Hematopoietic multipotent progenitor cell (in vitro differentiated cells): ENCODE data around the gene IRX3. TPM values are rescaled to one million over a fixed set of nuclear protein-coding genes. Genes with fewer than 3 reads are reported as not detected.

Experiments
- DNase-seq, 3 donors: peaks; one replicate each; pipeline ENCODE4 v3.0.0-alpha.2; 2011 to 2015; ENCODE audit warnings: low read depth in 2 of 3, low spot score in 2 of 3
- total RNA-seq: library from RNA; depleted of rRNA; stranded (reverse); fragments of >200 nt; gene quantifications from one replicate; pipeline ENCODE4 v1.2.3, GENCODE V29; 2012

The IRX3 gene
- total RNA-seq, result under 0.01 TPM

DNA sequence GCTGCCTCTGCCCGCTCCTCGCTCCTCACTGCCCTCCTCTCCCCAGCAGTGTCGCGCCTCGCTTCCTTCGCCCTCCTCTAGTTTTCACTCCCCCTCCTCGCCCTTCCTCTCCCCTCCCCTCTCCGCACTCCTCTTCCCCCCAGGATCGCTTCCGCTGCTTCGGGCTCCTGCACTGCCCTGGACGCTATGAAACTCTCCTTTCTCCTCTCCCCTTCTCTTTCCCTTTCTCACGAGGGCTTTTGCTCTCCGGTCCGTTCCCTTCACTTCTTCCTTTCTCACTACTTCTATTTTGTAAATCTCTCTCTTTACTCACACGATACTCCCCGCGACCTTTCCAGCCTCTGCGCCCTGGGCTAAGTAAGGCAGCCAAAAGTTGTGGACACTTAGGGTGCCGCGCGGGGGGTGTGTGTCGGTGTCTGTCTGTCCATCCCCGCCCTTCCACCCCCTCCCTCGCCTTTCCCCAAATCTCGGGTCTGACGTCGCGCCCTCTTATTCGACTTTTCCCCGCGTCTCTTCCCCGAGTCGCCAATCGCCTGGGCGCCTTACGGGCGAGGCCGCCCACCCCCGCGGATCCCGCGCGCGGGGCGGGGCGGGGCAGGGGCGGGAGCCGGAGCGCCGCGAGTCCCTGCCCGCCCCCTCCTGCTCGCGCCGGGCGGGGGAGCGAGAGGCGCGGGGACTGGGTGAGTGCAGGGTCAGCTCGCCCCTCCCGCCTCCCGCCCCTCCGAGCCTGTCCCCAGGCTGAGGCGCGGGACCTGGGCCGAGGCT, at the start of gene IRX3:
Gene IRX3, minus strand, starts transcription at position 422 of the 765 bp plus-strand sequence. CDS start 737 bp downstream, outside the sequence.
- DNase-seq, result peak in 1 of 3 donors; percentile 29

DNA sequence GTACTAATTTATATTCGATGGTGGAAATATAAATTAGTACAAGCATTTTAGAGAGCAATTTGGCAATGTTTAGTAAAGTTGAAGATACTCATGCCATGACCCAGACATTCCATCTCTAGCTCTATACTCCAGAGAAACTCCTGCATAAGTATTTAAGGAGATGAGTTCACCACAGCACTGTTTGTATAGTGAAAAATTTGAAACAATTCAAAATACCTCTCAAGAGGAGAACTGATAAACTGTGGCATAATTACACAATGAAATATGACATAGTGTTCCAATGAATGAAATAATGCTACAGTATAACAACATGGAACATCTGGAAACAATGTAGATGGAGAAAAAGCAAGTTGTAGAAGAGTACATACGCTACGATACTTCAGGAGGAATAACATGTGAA, 48.6 kb upstream of the IRX3 start:
- DNase-seq, result no peak

DNA sequence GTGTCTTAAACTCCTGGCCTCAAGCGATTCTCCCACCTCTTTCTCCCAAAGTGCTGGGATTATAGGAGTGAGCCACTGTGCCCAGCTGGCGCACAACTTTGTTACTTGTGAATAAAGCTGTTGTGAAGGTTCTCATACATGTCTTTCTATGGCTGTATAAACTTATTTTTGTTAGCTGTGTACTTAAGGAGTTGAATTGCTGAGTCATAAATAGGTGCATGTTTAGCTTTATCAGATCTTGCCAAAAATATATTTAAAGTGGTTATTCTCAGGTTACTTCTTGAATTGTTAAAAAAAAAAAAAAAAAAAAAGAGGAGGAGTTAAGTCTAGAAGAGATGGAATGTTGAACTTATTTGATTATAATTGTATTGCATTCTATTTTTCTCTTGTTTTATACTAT, 47.6 kb upstream of the IRX3 start:
- DNase-seq, result no peak

DNA sequence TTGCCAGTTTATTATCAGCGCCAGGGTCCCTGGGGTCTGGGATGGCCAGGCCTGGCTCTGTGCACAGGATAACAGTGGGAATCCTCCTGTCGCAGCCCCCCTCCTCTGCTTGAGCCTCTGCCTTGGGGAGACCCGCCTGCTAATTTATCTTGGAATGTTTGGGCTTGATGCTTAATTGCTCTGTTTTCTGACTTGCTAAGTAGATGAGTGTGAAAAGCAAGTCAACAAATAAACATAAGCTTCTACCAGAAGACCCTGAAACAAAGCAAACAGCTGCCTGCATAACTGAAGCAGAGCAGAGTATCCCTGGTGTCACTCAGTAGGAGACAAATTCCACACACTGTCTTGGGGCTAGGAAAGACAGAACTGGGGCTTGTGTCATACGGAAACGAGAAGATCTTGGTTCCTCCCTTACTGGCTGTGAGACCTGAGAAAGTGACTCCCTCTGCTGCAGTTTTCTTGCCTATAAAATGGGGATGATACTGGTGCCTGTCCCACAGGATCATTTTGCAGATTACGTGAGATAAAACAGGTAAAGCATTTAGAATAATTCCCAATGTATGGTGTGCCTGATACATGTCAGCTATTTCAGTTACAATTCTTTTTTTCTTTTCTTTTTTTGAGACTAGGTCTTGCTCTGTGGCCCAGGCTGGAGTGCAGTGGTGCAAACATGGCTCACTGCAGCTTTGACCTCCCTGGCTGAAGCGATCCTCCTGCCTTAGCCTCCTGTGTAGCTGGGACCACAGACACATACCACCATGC, 44.8 kb upstream of the IRX3 start:
- DNase-seq, result no peak

DNA sequence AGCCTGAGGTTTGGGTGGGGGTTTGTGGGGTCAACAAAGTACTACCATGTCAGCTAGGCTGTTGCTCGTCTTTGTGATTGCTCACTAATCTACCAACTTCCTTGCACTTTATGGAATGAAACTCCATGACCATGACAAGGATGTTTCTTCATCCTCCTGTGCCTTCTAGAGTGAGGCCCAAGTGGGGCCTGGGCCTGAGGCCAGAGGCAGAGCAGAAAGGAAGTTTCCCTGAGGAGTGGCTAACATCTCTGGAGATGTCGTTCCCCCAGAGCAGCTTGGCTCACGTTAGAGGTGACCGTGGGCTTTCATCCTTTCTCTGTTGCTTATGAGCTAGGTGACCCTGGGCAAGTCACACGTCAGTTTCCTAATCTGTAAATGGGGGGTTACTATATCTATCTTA, 41.0 kb upstream of the IRX3 start:
- DNase-seq, result no peak

DNA sequence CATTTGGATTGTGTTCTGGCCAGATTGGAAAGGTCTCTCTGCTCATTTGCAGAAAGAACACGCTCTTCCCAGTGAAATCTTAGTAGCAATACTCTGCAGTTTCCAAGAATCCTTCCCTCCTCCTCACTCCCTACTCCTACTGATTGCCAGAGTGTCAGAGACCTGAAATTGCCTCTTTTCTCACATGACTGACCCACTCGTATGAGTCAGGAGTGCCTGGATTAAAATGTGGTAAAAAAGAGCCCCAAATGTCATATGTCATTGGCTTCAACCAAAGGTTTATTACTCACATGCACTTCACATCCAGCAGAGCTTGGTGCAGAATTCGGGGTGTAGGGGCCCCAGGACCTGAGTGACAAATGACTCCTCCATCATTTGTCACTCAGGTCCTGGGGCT, 39.7 kb upstream of the IRX3 start:
- no peak for DNase-seq

DNA sequence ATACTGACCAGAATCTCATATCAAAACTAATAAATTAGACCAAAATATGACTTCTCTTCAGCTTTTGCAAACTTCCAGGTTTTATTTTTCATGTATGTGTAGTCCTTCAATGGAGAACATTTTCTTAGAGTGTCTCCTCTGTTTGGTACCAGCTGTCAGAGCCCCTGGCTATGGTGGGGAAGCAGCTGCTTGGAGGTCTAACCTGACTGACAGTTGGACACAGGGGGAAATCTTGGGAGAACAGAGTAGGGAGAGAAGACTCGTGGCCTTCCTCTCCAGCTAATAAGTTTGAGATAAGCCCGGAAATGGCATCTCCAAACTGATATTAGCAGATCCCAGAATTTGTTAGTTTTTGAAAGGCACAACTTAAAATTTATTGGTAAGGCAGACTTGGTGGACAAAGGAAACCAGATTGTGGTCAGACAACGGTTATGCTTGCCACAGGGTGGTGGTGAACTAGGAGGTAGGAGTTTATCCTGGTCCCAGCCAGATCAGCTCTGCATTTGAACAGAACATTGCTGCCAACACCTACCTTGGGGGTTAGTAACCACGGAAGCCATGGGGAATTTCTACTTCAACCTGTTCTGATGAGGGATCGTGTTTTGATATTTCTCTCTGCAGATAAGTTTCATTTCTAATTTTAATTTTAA, 39.2 kb upstream of the IRX3 start:
- no peak for DNase-seq

DNA sequence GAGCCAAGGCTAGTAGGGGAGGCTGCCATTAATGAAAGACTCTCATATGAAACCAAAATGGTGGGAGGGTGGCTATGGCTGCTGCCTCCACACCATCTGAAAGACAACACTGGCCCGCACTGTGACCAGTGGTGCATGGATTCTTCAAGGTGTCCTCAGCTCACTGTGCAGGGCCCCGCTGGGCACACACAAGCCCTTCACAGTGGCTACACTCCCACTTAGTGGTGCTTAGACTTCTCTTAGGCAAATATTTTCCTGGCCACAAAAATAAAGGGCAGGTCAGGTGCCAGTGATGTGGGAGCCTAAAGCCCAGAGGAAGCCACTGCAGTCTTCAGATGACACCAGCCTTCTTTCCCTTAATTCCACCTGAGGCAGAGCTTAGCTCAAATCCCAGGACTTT, 38.1 kb upstream of the IRX3 start:
- DNase-seq, result no peak

DNA sequence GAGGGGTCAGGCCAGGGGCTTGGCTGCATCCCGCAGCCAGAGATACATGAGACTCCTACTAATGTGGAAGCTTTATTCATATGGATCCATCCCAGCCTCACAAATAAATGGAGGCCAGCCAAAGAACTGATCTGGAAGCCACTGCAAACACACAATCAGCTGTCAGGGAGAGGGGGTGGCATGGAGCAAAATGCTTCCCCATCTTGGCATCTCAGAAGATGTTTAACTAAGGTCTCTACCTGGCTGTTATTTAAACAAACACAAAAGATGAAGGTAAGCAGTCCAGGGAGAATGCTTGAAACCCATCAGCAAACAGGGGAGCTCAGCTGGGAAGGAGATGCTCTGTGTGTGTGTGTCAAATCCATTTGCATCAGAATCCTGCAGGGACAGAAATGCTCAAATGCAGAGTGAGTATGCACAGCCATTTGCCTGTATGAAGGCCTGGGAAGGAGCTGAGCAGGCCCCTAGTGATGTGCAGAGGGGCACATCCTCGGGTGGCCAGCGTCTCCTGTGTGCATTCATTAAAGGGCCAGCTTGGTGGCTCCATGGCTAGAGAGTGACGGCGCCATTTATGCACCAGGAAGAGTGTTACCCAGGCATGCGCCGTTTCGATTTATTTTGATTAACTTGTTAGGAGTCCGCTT, 34.2 kb upstream of the IRX3 start:
- DNase-seq, result no peak

DNA sequence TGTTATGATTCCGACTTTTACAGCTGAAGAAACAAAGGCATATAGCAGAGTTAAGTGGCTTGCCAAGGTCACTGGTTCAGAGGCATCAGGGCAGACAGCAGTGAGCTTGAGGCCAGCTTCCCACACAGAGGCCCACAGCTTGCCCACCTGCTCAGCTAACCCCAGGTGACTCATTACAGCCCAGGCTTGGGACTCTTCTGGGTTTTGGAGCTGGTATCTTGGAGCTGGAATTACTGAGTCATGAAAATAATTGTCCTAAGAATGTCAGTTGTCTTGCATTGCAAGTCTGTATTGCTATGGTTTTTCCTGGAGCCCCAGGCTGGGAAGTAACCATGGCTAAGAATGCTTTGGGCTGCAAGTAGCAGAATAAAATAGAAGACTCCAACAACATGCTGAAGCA, 32.4 kb upstream of the IRX3 start:
- DNase-seq, result no peak

DNA sequence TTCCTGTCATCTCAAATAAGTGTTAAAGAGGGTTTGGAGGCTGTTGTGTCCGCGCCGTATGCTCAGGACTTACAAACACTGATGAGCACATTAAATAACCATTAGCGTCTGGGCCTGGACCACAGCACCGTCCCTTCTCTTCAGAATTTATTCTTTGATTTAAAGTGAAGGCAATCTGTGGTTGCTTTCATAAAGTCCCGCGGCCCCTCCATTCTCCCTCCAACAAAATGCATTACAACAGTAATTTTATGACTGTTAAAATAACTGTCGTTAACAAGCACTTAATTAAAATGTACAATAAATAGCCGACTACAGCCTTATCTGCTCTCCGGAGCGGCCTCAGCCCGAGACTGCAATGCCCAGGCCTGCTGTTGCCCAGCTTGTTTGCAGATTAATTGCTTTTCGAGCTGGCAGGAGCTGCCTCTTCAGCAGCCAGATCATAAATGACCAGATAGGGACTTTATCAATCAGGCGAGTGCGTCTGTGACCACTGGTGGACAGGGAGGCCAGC, 30.6 kb upstream of the IRX3 start:
- no peak for DNase-seq

DNA sequence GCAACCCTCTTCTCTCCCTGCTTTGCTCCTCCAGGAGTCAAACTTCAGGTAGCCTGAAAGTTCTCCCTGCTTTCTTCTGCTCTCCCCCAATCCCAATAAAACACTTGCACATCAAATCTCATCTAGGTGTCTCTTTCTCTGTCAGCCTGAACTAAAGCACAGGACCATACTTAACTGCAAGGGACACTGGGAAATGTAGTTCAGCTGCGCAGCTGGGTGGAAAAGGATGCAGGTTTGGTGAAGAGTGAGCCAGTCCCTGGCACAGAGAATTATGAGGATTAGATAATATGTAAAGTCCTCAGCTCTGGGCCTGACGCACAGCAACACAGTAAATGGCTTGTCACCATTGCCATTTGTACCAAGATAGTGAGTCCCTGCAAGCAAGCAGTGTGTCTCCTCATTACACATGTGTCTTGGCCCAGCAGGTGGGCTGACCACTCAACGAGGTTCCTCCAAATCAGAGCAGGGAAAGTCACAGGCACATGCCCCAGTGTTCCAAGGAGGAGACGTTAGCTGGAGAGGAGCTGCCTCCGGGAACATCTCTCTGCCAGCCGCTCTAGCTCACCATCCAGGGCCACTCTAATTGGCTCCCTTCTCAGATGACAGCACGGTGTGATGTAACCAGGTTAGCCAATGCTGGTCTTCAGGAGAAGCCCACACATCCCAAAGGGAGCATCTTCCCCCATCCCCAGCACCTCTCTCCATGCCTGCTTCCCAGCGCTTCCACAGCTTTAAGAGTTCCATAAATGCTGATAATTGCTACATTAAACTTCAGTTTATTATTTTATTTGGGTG, 29.7 kb upstream of the IRX3 start:
- no peak for DNase-seq

DNA sequence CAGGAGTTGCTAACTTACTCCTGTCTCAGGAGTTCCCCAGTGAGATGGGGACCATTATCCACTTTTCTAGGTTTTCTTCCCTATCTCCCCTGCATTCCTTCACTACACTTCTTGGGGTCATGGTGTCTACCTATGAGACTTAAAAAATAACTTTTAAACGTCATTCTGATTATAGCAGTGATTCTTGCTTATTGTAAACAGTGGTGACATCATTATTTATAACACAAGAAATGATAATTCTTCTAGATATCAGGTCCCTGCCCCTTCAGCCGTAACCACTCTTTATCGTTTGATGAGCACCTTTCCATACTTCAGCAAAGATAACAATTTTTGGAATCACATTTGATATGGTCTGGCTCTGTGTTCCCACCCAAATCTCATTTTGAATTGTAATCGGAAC, 27.2 kb upstream of the IRX3 start:
- DNase-seq, result no peak

DNA sequence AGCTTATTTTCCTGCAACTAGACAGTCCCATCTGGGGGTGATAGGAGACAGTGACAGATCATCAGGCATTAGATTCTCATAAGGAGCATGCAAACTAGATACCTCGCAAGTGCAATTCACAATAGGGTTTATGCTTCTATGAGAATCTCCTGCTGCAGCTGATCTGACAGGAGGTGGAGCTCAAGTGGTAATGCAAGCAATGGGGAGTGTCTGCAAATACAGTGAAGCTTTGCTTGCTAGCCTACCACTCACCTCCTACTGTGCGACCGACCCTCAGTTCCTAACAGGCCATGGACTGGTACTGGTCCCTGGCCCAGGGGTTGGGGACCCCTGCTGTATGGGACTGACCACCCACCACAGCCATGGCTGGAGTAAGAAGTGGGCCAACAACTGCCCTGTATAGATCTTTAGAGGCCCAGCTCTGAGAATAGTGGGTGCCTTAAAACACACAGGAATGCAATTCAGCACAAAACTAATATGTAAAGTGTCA, 26.0 kb upstream of the IRX3 start:
- DNase-seq, result no peak

DNA sequence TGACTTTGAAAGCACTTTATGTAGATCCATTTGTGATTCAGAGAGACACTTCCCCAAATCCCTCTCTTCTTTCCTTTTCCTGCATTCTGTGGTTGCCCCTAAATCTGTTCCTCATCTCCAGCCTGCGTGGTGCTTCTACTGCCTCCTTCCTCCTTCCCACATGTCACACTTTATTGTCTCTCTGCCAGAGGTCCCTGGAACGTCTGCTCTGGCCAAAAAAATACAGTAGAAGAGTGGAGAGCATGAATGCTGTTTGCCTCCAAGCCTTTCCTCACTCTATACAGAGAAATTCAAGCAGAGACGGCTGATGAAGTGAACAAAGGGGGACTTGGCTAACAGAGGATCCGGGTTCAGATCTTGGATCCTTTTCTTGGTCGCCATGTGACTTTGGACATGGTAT, 22.8 kb upstream of the IRX3 start:
- DNase-seq, result no peak

DNA sequence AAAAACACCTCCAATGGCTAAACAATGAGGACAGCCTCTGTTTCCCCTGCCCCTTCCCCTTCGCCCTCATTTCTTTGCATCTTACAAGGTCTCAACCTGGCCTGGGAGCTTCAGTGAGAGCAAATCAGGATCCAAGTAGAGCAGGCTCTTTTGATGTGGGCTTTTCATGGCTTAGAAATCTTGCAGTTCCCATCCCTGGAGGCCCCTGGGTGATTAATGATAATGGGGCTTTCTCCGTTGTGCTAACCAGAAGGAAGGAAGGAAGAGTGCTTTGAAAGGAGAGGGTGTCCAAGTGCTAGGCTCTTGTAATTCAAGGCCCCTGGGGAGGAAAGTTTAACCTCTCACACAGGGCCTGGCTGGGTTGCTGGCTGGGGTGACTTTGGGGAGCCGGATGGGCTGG, 18.5 kb upstream of the IRX3 start:
- DNase-seq, result no peak

DNA sequence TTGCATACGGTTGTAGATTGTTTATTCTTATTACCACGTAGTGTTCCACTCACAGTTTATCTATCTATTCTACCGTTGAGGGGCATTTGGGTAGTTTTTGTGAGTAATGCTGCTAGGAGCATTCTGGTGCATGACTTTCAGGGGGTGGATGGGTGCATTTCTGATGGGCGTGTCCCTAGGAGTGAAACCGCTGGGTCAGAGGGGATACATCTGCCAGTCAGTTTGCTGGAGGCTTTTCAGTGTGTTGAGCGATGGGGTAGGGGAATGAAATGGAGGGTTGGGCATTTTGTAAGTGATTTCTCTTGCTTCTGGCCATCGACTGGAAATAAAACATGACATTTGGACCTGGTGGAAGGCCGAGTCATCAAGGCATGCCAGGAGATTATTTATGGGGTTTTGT, 17.0 kb upstream of the IRX3 start:
- DNase-seq, result no peak

DNA sequence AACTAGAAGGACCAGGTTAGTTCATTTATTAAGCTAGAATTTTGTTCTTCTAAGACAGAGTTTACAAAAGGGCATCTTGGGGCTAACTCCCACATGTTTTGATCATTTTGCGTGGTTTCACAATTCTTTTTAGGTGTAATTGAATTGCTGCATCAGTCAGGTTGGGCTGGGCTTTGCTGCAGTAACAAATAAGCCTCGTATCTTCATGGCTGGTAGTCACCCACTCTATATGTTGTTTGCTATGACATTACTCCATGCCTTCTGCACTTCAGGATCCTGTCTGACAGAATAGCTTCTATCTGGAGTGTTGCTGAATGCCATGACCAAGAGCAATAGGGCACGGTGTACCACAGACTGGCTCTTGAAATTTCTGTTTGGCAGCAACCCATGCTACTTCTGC, 10.6 kb upstream of the IRX3 start:
- DNase-seq, result no peak

DNA sequence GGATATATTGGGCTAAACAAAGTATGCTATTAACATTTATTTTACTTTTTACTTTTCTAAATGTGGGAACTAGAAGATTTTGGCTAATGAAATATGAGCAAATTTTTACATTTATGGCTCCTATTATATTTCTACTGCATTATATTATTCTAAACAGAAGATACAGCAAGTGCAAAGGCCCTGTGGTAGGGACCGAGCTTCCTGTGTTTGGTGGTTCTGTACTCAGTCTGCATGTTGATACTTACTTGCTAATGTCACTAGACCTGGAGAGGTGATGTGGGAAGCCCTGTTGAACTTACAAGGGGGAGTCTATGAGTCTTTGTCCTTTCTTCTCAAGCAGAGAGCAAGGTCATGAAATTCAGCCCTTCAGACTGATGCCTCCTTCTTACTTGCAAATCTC, 10.0 kb upstream of the IRX3 start:
- DNase-seq, result no peak
